GM13976 (cell line): ENCODE data around the gene MCTP1.

ENCODE experiments used
- DNase-seq: peaks from one replicate; pipeline ENCODE4 v3.0.0; 2012; ENCODE audit warnings: low spot score
- CTCF ChIP-seq: IDR thresholded peaks from 2 replicates; pipeline ENCODE4 v1.5.1; 2012; ENCODE audit warnings: borderline replicate concordance, mild to moderate bottlenecking; ENCODE audit not compliant: insufficient read depth; ENCODE audit errors: extremely low read depth, missing control alignments, control extremely low read depth
- in situ Hi-C: fragments of 300-500 bp; cut with MboI; formaldehyde crosslinking; loops from one replicate; pipeline ENCODE4 v1.12.0; 2022; ENCODE audit warnings: low sequenced_read_pairs, mixed read lengths, inconsistent platforms; ENCODE audit not compliant: unreplicated experiment

The MCTP1 gene

GRCh38 chr5:95081500-95081960 is 203.4 kb downstream of the MCTP1 start:
- peak; percentile 46 for DNase-seq
- in situ Hi-C loops = no loop called here
- no peak for TF ChIP-seq CTCF

DNA sequence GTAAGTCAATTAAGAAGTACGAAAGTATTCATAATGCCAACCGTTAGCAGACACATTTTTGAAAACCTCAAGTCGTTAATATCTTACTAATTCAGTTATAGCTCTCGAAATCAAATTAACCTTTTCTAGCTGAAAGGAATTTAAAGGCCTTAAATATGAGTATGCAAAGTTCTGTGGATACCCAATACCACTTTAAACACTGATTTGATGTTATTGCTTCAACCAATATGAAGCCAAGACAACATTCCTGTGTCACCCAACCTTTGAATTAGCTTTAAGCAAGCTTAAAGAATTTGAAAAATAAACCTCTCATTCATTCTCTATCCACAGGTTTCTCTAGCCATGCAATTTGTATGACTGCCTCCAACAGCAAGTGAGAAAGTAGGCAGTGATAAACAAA is 204.5 kb downstream of the MCTP1 start:
- no peak for DNase-seq
- TF ChIP-seq CTCF = no peak
- in situ Hi-C loops = no loop called here

- in situ Hi-C loops = no loop called here
Measured at GRCh38 chr5:95080030-95080429, 204.9 kb downstream of the MCTP1 start.

DNA sequence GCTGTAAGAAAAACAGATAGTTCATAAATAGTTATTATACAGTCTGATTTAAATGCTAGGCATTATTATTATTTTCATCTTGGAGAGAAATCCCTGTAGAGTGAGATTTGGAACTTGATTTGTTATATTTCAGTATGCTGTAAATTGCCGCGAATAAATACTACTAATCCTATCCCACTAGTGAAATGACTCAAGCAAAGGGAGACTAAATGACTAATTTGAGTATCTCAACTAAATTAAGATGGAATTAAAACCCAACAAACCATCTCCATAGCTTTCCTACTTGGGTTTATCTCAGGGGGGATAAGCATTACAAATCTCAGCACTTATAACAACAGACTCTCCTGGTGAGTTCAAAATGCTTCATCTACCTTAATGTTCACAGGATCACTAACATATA is 206.0 kb downstream of the MCTP1 start:
- in situ Hi-C loops = no loop called here
- DNase-seq = no peak
- TF ChIP-seq CTCF = no peak

More at GRCh38 chr5:95080030-95080429, 204.9 kb downstream of the MCTP1 start:
- no peak for DNase-seq
- no peak for TF ChIP-seq CTCF

DNA sequence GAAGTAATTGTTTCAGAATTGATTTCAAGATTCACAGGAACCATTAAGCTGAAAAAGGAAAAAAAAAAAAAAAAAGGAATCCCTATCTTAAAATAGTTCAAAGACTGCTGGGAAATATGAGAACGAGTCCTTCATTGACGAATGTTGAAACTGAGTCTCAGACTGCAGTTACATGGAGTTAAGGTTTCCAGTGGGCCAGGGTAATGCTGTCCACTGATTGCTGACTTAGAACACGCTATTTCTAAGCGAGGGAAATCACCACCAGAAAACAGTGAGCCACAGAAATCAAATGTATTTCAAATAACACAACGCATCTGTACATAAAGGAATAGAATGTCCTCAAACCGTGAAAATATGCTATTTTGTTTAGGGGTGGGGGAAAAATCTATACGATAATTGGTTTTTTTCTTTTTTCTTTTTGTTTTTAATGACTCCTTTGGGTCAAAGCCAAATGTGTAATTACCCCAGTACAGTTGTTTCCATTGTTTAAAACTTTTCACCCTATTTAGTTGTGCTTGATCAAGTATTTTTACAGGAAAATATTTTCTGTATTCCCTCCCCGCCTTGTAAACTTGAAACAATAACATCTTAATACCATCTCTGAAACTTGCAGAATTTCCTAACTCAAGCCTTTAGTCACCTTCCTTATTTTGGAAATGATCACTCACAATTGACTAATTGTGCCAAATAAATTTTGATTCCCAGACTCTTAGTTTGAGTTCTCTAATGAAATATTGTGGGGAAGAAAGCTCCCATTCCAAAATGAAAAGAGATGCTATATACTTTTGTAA is 208.3 kb downstream of the MCTP1 start:
- DNase-seq = no peak
- in situ Hi-C loops = no loop called here
- TF ChIP-seq CTCF = no peak

DNA sequence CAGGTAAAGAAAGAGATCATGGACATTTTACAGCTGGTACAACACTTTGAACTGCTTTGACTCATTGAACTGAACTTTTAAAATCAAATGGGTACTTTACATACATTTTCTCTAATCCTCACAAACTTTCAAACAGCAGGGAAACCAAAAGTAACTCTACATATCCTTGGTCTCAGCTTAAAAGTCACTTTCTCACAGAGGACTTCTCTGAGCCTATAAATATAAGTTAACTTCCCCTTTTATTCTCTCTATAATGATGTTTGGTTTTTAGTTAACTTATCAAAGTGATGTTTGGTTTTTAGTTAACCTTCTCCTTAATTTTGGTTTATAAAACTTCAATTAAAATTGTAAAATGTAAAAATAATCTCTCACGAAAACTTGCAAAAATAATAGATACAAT is 209.8 kb downstream of the MCTP1 start:
- no peak for TF ChIP-seq CTCF
- no peak for DNase-seq
- in situ Hi-C loops = no loop called here

GRCh38 chr5:95072281-95072680 is 212.6 kb downstream of the MCTP1 start:
- DNase-seq = no peak
- in situ Hi-C loops = no loop called here
- TF ChIP-seq CTCF = no peak
